ENCODE results near the gene TINCR. TPM values are rescaled to one million over a fixed set of nuclear protein-coding genes. Genes with fewer than 3 reads are reported as not detected.

TINCR gene
- total RNA-seq, 1 donor from 2014 or later, result not detected

Other genes with a start within 250 kb of the TINCR start
- 40.0 TPM for gene PTPRS, start 227.1 kb downstream of the TINCR start, total RNA-seq
- not detected for gene ZNRF4, start 112.5 kb downstream of the TINCR start, total RNA-seq
- 40.5 TPM for gene SAFB2, start 54.8 kb upstream of the TINCR start, total RNA-seq
- gene SAFB, start 55.1 kb upstream of the TINCR start, total RNA-seq, result 54.6 TPM
- gene MICOS13, start 112.6 kb upstream of the TINCR start, total RNA-seq, result 155 TPM
- 4.5 TPM for gene HSD11B1L, start 113.1 kb upstream of the TINCR start, total RNA-seq
- gene RPL36, start 122.3 kb upstream of the TINCR start, total RNA-seq, result 407 TPM
- 104 TPM for gene LONP1, start 152.2 kb upstream of the TINCR start, total RNA-seq
- gene CATSPERD, start 152.7 kb upstream of the TINCR start, total RNA-seq, result not detected
- gene PRR22, start 216.8 kb upstream of the TINCR start, total RNA-seq, result 1.1 TPM
- 14.1 TPM for gene DUS3L, start 223.2 kb upstream of the TINCR start, total RNA-seq
- 22.8 TPM for gene NRTN, start 237.1 kb upstream of the TINCR start, total RNA-seq

All from left ventricle myocardium inferior (tissue), 1 donor.